GM18858 (cell line): ENCODE data around the gene USH1C.

Experiments used
- ATAC-seq: cut with Tn5 transposase; IDR thresholded peaks from one replicate; pipeline ENCODE4 v1.9.1; 2021; ENCODE audit not compliant: unreplicated experiment

Gene USH1C

GRCh38 chr11:17477361-17477760 lies 66.9 kb downstream of the USH1C start:
- ATAC-seq = no peak

DNA sequence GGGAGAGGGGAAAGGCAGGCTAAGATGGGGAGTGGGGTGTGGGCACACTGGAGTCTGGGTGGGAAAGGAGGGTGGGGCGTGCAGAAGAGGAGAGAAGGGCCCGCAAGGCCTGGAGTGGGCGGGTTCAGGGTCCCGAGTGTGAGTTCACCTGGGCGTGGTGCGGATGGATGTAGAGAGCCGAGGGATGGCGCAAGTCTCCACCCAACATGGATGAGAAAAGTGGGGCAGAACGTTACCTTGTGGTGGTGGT lies 67.2 kb downstream of the USH1C start:
- no peak for ATAC-seq

- ATAC-seq = no peak
Measured at GRCh38 chr11:17476317-17477083, 67.7 kb downstream of the USH1C start, which contains the start of gene ABCC8. ABCC8 (minus strand) TSS chr11:17476845; CDS start chr11:17476776, 69 bp downstream.

GRCh38 chr11:17475666-17476316 lies 68.4 kb downstream of the USH1C start:
- no peak for ATAC-seq

DNA sequence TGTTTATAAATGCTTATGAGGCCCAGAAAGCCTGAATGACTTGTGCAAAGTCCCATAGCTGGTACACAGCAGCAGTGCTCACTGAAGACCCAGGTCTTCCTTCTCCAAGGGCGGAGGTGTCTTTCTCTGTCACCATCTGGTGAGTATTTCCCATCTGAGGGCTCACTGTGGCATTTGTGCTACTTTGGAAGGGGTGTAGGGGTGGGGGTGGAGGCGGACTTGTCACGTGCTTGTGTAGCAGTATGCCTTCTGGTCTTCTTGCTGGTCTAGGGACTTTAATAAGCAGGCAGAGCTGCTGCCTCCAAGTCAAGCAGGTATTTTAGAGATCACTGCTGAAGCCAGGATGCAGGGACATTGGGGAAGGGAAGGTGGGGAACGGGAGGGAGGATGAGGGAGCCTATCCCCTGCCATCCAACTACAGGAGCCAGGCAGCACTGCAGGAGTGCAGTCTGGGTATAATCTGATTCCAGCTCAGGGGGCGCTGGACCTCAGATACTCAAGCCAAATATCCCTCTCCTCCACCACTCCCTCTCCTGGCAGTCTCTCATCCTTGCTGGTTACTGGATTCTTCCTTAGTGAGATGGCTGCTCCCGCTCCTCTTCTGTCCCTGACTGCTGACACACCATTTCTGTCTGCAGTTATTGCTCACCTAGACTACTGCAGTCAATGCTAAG lies 71.0 kb downstream of the USH1C start:
- ATAC-seq = no peak

- ATAC-seq = no peak
Measured at GRCh38 chr11:17472467-17472866, 71.7 kb downstream of the USH1C start.

- ATAC-seq = no peak
Measured at GRCh38 chr11:17471501-17471900, 72.7 kb downstream of the USH1C start.

DNA sequence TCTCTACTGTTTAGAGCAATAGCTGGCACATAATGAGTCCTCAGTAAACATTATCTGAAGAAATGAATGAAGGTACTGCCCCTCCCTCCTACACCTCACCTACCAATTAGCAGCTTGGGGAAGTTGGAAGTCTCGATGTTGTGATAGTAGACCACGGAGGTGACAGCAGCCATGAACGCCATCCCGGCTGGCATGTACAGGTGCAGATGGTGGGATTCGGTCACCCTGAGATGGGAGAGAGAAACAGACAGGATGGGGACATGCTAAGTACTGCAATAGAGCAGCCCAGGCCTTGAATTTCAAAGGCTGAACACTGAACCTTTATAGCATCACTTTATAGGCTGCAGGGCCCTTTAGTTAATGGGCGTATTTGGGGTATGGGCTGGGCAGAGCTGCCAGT lies 74.2 kb downstream of the USH1C start:
- ATAC-seq = no peak

- ATAC-seq = no peak
Measured at GRCh38 chr11:17468122-17468521, 76.1 kb downstream of the USH1C start.

- no peak for ATAC-seq
Measured at GRCh38 chr11:17463546-17464174, 80.6 kb downstream of the USH1C start.

DNA sequence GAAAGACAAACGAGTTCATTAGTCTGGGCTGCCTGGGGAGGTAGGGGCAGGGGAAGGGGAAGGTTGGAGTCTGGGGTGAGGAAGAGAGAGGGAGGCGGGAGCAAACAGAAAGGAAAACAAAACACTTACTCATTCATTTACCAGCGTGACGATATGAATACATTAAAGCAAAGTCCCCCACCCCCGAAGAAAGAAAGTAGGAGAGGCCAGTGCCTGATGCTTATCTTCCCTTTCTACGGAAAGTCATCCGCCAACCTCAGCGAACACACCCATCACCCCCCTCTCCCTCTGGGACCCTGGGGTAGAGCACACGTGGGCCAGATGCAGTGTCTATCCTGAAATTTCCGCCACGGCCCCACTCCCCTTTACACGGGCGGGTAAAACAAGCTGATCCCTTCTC lies 81.3 kb downstream of the USH1C start:
- ATAC-seq = no peak

DNA sequence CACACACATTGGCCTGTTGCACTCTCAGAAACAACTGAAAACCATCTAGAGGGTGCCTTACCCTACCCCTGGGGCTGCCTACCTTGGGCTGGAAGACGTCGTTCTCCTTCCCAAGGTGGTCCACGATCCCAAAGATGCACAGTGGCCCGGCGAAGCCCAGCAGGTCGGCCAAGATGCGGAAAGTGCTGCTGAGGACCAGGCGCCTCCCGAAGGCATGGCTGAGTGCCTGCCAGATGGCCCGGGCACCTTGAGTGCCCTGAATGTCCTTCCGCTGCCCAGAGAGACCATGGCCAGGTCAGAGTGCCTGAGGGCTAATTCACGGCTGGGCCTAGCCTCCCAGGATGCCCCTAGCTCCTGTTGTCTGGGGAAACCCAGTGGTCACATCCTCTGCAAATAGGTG lies 83.8 kb downstream of the USH1C start:
- ATAC-seq = no peak

- no peak for ATAC-seq
Measured at GRCh38 chr11:17459236-17459896, 84.8 kb downstream of the USH1C start.

- no peak for ATAC-seq
Measured at GRCh38 chr11:17458268-17458667, 85.9 kb downstream of the USH1C start.

DNA sequence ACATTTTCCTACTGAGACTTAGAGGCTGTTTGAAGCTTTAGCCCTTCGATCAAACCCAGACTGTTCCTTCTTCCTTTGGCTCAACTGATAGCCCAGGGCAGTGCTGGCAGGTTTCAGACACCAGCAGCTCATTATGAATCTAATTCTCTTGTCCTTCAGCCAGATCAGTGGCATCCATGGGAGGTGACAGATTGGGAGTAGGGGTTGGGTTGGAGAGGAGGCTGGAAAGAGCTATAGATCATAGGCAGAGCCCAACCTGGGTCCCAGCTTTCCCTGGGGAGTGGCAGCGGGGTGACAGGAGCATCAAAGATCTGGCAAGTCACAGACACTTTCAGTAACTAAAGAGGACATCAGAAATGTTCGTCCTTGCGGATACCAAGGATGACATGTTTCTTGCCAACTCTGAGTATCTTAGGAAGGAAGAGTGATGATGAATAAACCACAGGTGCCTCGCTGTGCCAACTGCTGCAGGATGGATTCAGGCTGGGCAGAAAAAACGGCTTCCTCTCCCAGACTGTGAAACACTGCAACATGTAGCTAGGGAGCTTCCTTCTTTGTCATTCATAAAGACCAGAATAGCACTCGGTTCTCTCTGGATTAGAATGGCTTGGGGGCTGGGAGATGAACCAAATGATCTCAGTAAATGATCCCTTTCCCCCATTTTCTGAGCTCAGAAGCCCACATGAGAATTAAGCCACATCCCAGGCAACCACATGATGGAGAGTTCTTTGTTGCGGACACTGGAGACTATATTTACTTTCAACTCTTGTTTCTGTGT lies 86.6 kb downstream of the USH1C start:
- no peak for ATAC-seq

GRCh38 chr11:17452668-17453067 lies 91.5 kb downstream of the USH1C start:
- ATAC-seq = no peak

GRCh38 chr11:17449158-17449557 lies 95.1 kb downstream of the USH1C start:
- ATAC-seq = no peak

- ATAC-seq = no peak
Measured at GRCh38 chr11:17446482-17446881, 97.7 kb downstream of the USH1C start.

DNA sequence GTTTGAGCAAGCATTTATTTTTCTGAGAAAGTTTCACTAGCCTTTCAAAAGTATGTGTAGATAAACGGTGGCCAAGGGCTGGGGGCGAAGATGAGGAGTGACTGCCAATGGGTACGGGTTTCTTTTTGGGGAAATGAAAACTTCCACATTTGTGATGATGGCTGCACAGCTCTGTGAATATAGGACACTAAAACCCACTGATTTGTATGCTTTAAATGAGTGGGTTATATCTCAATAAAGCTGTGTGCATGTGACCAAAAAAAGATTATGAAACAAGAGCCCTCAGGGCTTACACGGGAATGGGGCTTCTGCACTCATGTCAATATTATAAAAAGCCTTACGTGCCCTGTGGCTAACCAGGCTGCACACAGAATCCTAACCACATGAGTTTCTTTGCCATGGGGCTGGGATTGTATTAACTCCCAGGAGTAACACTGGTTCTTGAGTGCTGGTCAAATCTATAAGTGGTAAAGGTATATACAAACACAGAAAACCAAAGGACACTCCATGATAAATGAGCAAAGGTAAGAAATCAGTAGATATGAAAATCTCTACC lies 98.9 kb downstream of the USH1C start:
- no peak for ATAC-seq
